HG02943 (cell line): Measurements from ENCODE around the gene MAN1C1.

Source experiments
- ATAC-seq: cut with Tn5 transposase; IDR thresholded peaks from one replicate; pipeline ENCODE4 v1.9.1; 2021; ENCODE audit warnings: mild to moderate bottlenecking, low read depth, moderate library complexity; ENCODE audit not compliant: unreplicated experiment

MAN1C1 gene

GRCh38 chr1:25707280-25708016, 90.9 kb downstream of the MAN1C1 start:
- no peak for ATAC-seq

DNA sequence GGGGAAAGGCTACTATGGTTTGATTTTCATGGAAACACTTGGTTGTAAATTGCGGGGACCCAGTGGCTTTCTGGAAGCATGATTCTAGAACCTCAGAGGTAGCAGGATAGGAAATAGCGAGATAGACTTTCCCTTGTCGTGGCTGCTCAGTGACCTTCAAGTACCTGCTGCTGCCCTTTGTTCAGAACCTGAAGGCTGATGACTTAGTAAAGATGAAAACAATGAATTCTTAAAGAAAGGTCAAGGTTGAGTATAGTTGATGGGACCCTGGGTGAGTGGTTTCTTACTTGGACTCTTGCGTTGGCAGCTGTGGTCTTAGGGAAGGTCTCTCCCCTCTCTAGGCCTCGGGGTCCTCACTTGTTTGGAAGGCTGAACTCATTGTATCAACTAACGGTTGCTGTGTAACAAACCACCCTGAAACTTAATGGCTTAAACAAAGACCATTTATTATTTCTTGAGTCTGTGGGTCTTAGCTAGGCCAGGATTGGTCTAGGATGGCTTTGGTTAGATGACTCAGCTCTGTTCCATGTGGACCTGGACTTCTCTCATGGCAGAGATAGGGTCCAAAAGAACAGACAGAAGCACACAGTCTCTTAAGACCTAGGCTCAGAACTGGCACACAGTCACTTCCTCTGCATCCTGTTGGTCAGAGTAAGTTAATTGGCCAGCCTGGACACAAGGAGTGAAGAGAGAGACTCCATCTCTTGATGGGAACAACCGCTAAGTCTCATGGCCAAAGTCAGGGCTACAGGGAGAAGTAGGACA, 94.2 kb downstream of the MAN1C1 start:
- ATAC-seq: no peak

DNA sequence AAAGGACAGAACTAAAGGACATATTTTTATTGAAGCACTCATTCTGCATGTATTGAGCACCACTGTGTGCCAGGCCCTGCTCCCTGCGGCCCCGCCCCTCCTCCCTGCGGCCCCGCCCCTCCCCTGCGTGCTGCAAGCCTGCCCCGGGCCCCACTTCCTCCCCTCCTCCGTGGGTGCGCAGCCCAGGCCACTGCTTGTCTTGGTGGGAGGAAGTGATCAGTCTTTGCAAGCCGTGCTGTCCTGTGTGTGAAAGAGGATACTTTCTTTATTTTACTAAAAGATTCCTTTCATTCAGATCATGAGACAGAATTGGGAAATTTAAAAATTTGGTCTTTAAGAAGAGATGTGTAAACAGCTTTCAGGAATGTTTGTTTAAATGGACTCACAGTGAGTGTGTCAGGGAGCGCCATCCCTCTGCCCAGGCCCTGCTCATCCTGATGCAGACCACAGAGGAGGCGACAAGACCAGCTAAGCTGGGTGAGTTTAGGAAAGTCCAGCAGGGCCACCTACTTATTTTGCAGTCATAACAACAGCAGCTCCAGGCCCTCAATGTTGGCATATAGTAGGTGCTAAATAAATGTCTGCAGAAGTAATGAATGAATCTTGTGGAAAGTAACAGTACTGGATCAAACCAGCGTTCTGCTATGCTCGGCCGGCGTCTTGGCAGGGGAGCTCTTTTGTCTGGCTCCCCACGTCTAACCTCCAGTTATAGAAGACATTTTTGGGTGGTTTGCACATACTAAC, 95.1 kb downstream of the MAN1C1 start:
- no peak for ATAC-seq

DNA sequence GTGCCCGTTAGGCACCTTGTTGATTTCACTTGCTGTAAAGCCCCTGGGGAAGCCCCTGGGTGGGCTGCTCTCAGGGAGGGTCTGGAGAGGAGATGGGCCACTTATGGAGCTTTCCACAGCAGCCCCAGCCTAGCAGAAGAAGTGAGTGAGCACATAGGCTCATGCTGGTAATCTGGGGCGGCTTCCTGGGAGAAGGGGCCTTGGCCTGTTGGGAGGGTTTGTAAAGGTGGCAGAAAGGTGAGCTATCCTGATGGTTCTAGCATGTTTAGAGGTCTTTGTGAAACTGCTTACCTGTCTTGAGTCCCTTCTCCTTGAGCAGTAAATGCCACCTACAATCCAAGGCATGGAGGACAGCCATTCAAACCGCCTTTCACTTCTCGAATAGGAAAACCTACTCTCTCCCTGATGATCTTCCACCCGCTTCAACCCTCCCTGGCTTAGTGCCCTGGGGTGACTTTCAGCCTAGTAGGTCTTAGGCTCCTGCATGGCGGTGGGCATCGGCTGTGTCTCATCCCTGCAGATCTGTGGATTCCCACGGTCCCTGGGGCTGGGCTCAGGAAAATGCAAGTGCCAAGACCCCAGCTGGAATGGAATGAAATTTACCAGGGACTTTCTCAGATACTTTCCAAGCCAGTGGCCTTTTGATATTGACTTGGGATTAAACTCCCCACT, 95.8 kb downstream of the MAN1C1 start:
- ATAC-seq: no peak

- no peak for ATAC-seq
Observed at GRCh38 chr1:25713961-25714360, 97.4 kb downstream of the MAN1C1 start.

GRCh38 chr1:25714372-25714931, 97.9 kb downstream of the MAN1C1 start:
- no peak for ATAC-seq

DNA sequence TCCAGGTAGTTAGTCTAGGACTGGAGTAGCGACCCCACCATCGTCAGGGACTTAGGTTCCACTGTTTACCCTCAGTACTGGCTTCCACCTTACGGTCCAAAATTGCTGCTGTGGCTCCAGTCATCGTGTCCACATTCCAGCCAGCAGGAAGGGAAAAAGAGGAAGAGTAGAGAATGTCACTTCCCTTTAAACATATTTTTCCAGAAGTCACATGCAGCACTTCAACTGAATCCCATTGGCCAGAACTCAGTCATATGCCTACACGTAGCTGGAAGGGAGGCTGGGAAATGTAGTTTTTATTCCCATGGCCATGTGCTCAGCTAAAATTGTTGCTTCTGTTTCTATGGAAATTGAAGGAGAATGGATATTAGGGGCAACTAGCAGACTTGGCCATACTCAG, 99.3 kb downstream of the MAN1C1 start:
- no peak for ATAC-seq

- no peak for ATAC-seq
Observed at GRCh38 chr1:25716320-25716719, 99.7 kb downstream of the MAN1C1 start.

DNA sequence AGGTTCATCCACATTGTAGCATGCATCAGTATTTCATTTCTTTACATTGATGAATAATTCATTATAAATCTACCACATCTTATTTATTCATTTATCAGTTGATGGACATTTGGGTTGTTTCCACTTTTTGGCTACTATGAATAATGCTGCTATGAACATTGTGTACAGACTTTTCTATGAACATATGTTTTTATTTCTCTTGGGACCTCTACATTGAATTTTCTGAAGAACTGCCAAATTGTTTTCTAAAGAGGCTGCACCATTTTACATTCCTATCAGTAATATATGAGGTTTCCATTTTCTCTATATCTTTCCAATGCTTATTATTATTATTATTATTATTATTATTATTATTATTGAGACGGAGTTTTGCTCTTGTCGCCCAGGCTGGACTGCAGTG, 102.1 kb downstream of the MAN1C1 start:
- no peak for ATAC-seq

DNA sequence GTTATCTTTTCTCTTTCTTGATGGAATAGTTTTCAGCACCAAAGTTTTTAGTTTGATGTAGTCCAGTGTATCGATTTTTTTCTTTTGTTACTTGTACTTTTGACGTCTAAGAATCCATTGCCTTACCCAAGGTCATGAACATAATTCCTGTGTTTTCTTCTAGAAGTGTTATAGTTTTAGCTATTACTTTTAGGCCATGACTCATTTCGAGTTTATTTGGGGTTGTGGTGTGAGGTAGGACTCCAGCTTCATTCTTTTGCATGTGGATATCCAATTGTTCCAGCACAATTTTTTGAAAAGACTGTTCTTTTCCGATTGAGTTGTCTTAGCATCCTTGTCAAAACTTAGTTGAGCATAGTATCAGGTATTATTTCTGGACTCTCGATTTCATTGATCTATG, 104.0 kb downstream of the MAN1C1 start:
- ATAC-seq: no peak

DNA sequence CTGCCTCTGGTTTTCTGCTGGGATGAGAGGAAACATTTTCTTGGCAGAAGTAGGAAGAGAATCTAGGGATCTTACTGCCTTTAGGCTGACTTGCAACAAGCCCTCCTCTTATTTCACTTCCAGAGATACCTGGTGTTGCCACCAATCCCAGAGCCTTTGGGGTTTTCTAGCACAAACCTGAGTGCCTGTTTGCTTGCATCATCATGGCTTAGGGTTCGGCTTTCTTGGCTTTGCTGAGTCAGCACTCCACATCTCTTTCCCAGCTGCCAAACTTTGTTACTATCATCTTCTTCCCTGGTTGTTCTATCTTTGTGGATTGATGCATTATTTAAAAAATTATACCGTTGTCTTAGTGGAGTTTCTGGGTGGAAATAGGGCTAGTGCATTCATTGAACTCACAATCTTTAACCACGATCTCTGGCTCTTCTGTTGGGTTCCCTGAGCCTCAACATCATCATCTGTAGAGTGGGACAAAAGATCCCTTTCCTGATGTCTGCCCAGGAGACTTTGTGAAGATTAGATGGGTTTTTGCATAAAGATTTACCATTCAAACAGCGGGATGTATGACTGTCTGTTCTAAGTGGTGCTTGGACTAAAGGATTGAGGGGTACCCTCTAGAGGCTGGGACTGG, 106.8 kb downstream of the MAN1C1 start:
- ATAC-seq: no peak

- ATAC-seq: no peak
Observed at GRCh38 chr1:25724201-25724600, 107.6 kb downstream of the MAN1C1 start.

- ATAC-seq: no peak
Observed at GRCh38 chr1:25724966-25725365, 108.4 kb downstream of the MAN1C1 start.

GRCh38 chr1:25725482-25725881, 108.9 kb downstream of the MAN1C1 start:
- ATAC-seq: no peak

DNA sequence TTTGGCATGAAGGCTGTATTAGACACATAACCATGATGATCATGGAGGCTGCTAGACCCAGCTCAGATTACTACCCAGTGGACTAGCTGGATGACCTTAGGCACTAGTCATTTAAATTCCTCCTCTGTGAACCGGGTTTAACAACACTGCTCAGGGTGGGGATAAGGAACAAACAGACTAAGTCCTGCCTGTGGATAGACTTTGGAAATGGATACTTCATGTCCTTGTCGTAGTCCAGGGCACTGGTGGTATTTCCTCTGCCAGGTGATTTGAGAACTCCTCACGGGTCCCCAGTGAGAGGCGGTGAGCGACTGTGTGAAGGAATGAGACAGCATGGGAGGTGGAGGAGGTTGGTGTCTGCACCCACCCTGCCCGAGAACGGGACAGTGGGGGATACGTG, 110.5 kb downstream of the MAN1C1 start:
- no peak for ATAC-seq

DNA sequence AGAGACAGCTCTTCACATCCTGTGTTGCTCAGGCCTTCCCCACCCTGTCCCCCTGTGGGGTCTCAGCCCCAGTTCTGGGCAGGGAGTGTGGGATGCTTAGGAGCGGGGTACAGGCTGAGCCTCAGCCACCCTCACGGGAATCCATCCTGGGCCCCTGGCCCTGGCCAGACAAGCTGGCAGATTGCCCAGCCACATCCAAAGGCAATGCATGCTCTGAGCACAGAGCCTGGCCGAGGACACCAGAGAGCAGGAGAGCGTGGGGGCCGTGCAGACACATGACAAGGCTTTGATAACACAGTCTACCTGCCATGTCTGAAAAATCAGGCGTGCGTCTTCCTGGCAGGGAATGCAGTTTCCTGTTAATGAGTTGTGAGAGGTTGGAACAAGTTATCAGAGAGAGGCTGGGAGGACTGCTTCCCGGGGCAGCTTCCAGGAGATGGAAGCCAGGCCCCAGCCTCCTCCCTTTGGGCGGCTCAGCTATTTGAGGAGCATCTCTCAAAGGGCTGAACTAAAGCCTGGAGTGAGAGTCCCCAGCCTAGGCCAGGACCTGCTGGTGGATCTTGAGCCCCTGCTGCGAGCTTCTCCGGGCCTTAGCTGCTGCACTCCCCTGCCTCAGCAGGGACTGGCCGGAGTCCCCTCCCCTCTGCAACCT, 111.2 kb downstream of the MAN1C1 start:
- ATAC-seq: no peak

- no peak for ATAC-seq
Observed at GRCh38 chr1:25728301-25728935, 111.8 kb downstream of the MAN1C1 start.

DNA sequence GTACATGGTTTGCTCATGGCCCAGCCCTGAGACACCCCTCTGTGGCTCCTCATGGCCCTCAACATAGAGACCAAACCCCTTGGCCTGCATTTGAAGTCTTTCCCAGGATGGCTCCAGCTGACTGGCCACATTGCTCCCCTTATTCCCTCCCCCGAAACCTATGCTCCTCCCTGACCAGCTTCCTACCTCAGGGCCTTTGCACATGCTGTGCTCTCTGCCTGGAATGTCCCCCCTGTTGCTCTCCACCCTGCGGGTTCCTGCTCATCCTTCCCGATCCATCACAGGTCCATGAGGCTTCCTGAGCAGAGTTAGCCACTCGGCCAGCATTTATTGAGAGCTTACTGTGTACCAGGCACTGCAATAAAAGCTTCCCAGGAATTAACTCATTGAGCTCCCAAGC, 112.5 kb downstream of the MAN1C1 start:
- no peak for ATAC-seq
